GM12878 (cell line): ENCODE measurements around the gene GTF2IRD1. TPM values are rescaled to one million over a fixed set of nuclear protein-coding genes. Genes with fewer than 3 reads are reported as not detected.

Source experiments
- ATAC-seq: fragments of 200-7000 bp; cut with Tn5 transposase; 3 replicates; pipeline ENCODE4 v1.9.1; 2020; ENCODE audit warnings: mild to moderate bottlenecking, moderate library complexity
- BruUV-seq: library from RNA; stranded (reverse); fragments of 400-500 nt; replicated peaks from 2 replicates; lab custom pipeline; 2021; lab: Mats Ljungman, UMichigan
- CTCF ChIA-PET: fragments of 300-600 bp; sonication (Branson Sonifier 250); formaldehyde crosslinking; extraction: SDS; loops from one replicate; lab custom pipeline; 2021; ENCODE audit warnings: inconsistent platforms; lab: Yijun Ruan, JAX
- POLR2A ChIA-PET: fragments of 350-600 bp; formaldehyde crosslinking; extraction: SDS; loops from one replicate; lab custom pipeline; 2021; ENCODE audit warnings: inconsistent platforms; lab: Charles Lee
- RAD21 ChIA-PET: fragments of 300-600 bp; sonication (Branson Sonifier 250); formaldehyde crosslinking; loops from one replicate; lab custom pipeline; 2023; ENCODE audit warnings: antibody characterized with exemption; ENCODE audit not compliant: unreplicated experiment; lab: Charles Lee
- SMC1A ChIA-PET: fragments of 300-600 bp; sonication (Branson Sonifier 250); formaldehyde crosslinking; loops from one replicate; lab custom pipeline; 2023; ENCODE audit not compliant: unreplicated experiment, uncharacterized antibody; lab: Charles Lee
- DNase-seq: peaks from one replicate; pipeline ENCODE4 v3.0.0-alpha.2; 2011; ENCODE audit warnings: low read depth, low spot score
- FAIRE-seq: peaks from 3 replicates; lab custom pipeline; 2011; peaks lifted over from hg19 to GRCh38; lab: Jason Lieb, UNC
- H2AFZ ChIP-seq: 2 replicates; pipeline ENCODE4 v1.6.0; 2011; ENCODE audit warnings: low read depth, low read length, control low read depth; ENCODE audit not compliant: control insufficient read depth
- H3K27ac ChIP-seq: 2 replicates; pipeline ENCODE4 v1.5.1; 2011; ENCODE audit warnings: control low read depth; ENCODE audit not compliant: control insufficient read depth, insufficient read depth
- H3K27me3 ChIP-seq, 2 experiments: replicated peaks in 1 of 2; 2 replicates each; pipeline versions ENCODE4 v1.6.0 to v1.6.1; 2011; ENCODE audit warnings: low read length in 1 of 2; ENCODE audit not compliant: control insufficient read depth in 2 of 2, insufficient read depth in 2 of 2
- H3K36me3 ChIP-seq, 2 experiments: 2 replicates each; pipeline ENCODE4 v1.5.1; 2011; ENCODE audit warnings: low read length in 1 of 2; ENCODE audit not compliant: control insufficient read depth in 2 of 2, insufficient read depth in 2 of 2
- H3K4me1 ChIP-seq: 2 replicates; pipeline ENCODE4 v1.6.1; 2011; ENCODE audit warnings: mild to moderate bottlenecking, low read length, moderate library complexity, mixed read lengths; ENCODE audit not compliant: control insufficient read depth, insufficient read depth
- H3K4me2 ChIP-seq: 2 replicates; pipeline ENCODE4 v1.6.0; 2011; ENCODE audit warnings: control low read depth; ENCODE audit not compliant: control insufficient read depth, insufficient read depth
- H3K4me3 ChIP-seq: fragments of 200-600 bp; sonication (generic); 2 replicates; pipeline ENCODE4 v1.5.1; 2016
- H3K79me2 ChIP-seq: 2 replicates; pipeline ENCODE4 v1.6.0; 2011; ENCODE audit warnings: low read length; ENCODE audit not compliant: control insufficient read depth, insufficient read depth
- H3K9ac ChIP-seq: 2 replicates; pipeline ENCODE4 v1.8.0; 2011; ENCODE audit warnings: low read length, control low read depth, mixed read lengths; ENCODE audit not compliant: control insufficient read depth, insufficient read depth
- H3K9me3 ChIP-seq: replicated peaks from 3 replicates; pipeline ENCODE4 v1.5.1; 2011; ENCODE audit warnings: mild to moderate bottlenecking, low read length; ENCODE audit not compliant: control insufficient read depth, insufficient read depth
- H4K20me1 ChIP-seq: 2 replicates; pipeline ENCODE4 v1.6.0; 2011; ENCODE audit not compliant: control insufficient read depth, insufficient read depth
- ASH2L ChIP-seq: fragments of 300-600, 200-600 bp; sonication (generic); IDR thresholded peaks from 2 replicates; pipeline ENCODE4 v1.6.1; 2017; ENCODE audit warnings: low read depth, mild to moderate bottlenecking, borderline replicate concordance
- CBX3 ChIP-seq: fragments of 200-600 bp; sonication (generic); IDR thresholded peaks from 2 replicates; pipeline ENCODE4 v1.6.1; 2016; ENCODE audit warnings: low read depth, borderline replicate concordance
- ESRRA ChIP-seq: IDR thresholded peaks from 2 replicates; pipeline ENCODE4 v1.6.1; 2012; ENCODE audit warnings: mild to moderate bottlenecking, low read length, improper control_type of control experiment
- FOS ChIP-seq: IDR thresholded peaks from 3 replicates; pipeline ENCODE4 v1.6.1; 2011; ENCODE audit warnings: borderline replicate concordance; ENCODE audit not compliant: insufficient read length; ENCODE audit errors: extremely low read depth
- IKZF1 ChIP-seq: fragments of 450-650 bp; conservative IDR thresholded peaks from 2 replicates; pipeline ENCODE4 v1.6.1; 2017; ENCODE audit warnings: antibody characterized with exemption, mild to moderate bottlenecking
- POLR2A ChIP-seq: IDR thresholded peaks from 2 replicates; pipeline ENCODE4 v1.6.1; 2011; ENCODE audit warnings: low read depth, mild to moderate bottlenecking, low read length
- POU2F2 ChIP-seq: IDR thresholded peaks from 3 replicates; pipeline ENCODE4 v1.6.1; 2011; ENCODE audit warnings: low read depth, mild to moderate bottlenecking, low read length, borderline replicate concordance
- SUPT20H ChIP-seq: IDR thresholded peaks from 2 replicates; pipeline ENCODE4 v1.6.1; 2011; ENCODE audit warnings: low read depth, mild to moderate bottlenecking, low read length, moderate library complexity, borderline replicate concordance; ENCODE audit not compliant: control insufficient read depth
- TAF1 ChIP-seq: IDR thresholded peaks from 2 replicates; pipeline ENCODE4 v1.6.1; 2011; ENCODE audit warnings: mild to moderate bottlenecking, low read depth, low read length, borderline replicate concordance
- ZZZ3 ChIP-seq: IDR thresholded peaks from 2 replicates; pipeline ENCODE4 v1.6.1; 2011; ENCODE audit warnings: low read depth; ENCODE audit not compliant: control insufficient read depth, insufficient read length
- WGBS: methylation state at CpG from one replicate; pipeline ENCODE4 v1.1.6; 2016; ENCODE audit warnings: low lambda C conversion rate; ENCODE audit not compliant: insufficient replicate concordance, insufficient coverage; ENCODE audit errors: missing lambda C conversion rate; 5-methylcytosine and 5-hydroxymethylcytosine counted together
- in situ Hi-C: fragments of 300-500 bp; cut with MboI; formaldehyde crosslinking; loops from 9 replicates; pipeline ENCODE4 v1.14.3; 2018; ENCODE audit warnings: mixed read lengths
- intact Hi-C: fragments of 100-400 bp; cut with micrococcal nuclease; formaldehyde crosslinking; loops from one replicate; pipeline ENCODE4 v1.14.2; 2022; ENCODE audit not compliant: unreplicated experiment
- polyA plus RNA-seq, 11 experiments: library from polyadenylated mRNA; depleted of rRNA in 4 of 11; unstranded in 6 of 11; stranded (reverse) in 5 of 11; fragments of >200 nt; fragmentation: Nextera tagmentation in 4 of 11; fragmentation: Illumina TruSeq in 1 of 11; extraction: Ambion mirVana in 4 of 11; extraction: Trizol in 1 of 11; gene quantifications; 1 replicate in 1 of 11; 2 replicates in 10 of 11; pipeline versions ENCODE4 v1.2.1 to v1.2.3, GENCODE V29; 2011 to 2016; ENCODE audit warnings: inconsistent platforms in 2 of 11, missing spikeins in 2 of 11, low read depth in 1 of 11
- total RNA-seq, 4 experiments: library from RNA; depleted of rRNA in 3 of 4; stranded (reverse); fragments of >200 nt in 3 of 4; fragmentation: Illumina TruSeq in 1 of 4; extraction: Trizol in 1 of 4; gene quantifications; 2 replicates each; pipeline versions ENCODE4 v1.2.1 to v1.2.3, GENCODE V29; 2013 to 2021
- TF ChIP-seq, protein P1 (sequence below), 3 experiments: IDR thresholded peaks in 2 of 3; conservative IDR thresholded peaks in 1 of 3; 2 replicates each; pipeline ENCODE4 v1.5.1; 2011; ENCODE audit warnings: low read depth in 3 of 3, low read length in 3 of 3, mild to moderate bottlenecking in 3 of 3, control low read depth in 2 of 3, moderate library complexity in 2 of 3, inconsistent platforms in 1 of 3, mixed read lengths in 1 of 3; ENCODE audit not compliant: control insufficient read depth in 2 of 3, insufficient read depth in 1 of 3; ENCODE audit errors: extremely low read depth in 1 of 3
- TF ChIP-seq, protein P2 (sequence below): fragments of 450-650 bp; IDR thresholded peaks from 2 replicates; pipeline ENCODE4 v1.6.1; 2018; ENCODE audit warnings: mild to moderate bottlenecking, low read depth, moderate library complexity; ENCODE audit not compliant: partially characterized antibody
- TF ChIP-seq, protein P3 (sequence below): fragments of 450-650 bp; IDR thresholded peaks from 2 replicates; pipeline ENCODE4 v1.6.1; 2016; ENCODE audit warnings: mild to moderate bottlenecking

GTF2IRD1 gene
- total and polyA plus RNA-seq, 10 of the 15 experiments (the other 5 are each of a cell fraction or from before 2014, with no cell fraction given): 0.48 to 3.0 (median 1.3) TPM

DNA sequence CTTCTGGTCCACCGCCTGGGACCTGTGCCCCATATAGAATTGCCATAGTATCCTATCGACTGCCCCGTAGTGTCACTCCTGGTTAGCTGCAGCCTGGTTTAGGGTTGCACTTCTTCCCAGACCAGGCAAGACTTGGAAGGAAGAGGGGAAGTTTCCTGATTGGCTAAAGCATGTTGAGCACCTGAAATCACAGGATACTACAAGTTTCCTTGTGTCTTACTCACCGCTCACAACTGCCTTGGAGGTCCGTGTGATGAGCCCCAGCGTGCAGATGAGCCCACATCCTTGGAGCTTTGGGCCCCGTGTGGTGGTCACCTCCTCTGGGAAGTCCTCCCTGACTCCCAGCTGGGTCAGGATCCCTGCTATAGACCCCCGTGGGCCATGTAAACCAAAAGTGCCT lies 129.9 kb downstream of the GTF2IRD1 start (continued):
- TF ChIP-seq, protein P1, sequence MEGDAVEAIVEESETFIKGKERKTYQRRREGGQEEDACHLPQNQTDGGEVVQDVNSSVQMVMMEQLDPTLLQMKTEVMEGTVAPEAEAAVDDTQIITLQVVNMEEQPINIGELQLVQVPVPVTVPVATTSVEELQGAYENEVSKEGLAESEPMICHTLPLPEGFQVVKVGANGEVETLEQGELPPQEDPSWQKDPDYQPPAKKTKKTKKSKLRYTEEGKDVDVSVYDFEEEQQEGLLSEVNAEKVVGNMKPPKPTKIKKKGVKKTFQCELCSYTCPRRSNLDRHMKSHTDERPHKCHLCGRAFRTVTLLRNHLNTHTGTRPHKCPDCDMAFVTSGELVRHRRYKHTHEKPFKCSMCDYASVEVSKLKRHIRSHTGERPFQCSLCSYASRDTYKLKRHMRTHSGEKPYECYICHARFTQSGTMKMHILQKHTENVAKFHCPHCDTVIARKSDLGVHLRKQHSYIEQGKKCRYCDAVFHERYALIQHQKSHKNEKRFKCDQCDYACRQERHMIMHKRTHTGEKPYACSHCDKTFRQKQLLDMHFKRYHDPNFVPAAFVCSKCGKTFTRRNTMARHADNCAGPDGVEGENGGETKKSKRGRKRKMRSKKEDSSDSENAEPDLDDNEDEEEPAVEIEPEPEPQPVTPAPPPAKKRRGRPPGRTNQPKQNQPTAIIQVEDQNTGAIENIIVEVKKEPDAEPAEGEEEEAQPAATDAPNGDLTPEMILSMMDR (IDR thresholded peaks at IDR 0.05 in 2 of 3, conservative IDR thresholded peaks at IDR 0.05 in 1 of 3; ENCODE audit: control insufficient read depth in 2 of 3, extremely low read depth in 1 of 3, insufficient read depth in 1 of 3, low read depth in 3 of 3, low read length in 3 of 3): no peak
- TF ChIP-seq CBX3 (no peak), POLR2A (no peak), SUPT20H (no peak), ASH2L (no peak)

DNA sequence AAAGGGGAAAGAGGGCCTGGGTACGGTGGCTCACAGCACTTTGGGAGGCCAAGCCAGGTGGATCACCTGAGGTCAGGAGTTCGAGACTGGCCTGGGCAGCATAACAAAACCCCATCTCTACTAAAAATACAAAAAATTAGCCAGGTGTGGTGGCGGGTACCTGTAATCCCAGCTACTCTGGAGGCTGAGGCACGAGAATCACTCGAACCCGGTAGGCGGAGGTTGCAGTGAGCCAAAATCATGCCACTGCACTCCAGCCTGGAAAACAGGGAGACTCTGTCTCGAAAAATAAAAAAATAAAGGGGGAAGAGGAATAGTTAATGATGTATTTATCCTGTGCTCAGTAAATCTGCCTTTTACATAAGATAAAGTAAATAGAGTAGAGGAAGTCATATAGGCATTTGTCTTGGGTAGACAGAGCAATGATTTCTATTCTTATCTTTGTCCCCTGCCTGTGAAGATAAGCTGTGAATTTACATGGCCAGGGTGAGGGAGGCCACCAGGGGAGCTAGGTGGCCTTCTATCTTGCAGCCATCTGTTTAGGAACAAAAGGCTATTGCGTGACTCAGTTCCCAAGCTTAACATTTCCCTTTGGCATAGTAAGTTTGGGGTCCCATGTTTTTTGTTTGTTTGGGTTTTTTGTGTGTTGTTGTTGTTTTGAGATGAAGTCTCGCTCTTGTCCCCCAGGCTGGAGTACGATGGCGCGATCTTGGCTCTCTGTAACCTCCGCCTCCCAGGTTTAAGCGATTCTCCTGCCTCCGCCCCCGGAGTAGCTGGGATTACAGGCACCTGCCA lies 130.7 kb downstream of the GTF2IRD1 start:
- FAIRE-seq (no peak), DNase-seq (no peak)
- 91% methylated on average over 17 of the region's 17 CpGs for WGBS
- H3K9me3 ChIP-seq: no peaks in the 10 kb centered on the region
- H3K27ac ChIP-seq: no peak overlapping the region
- TF ChIP-seq, protein P2, sequence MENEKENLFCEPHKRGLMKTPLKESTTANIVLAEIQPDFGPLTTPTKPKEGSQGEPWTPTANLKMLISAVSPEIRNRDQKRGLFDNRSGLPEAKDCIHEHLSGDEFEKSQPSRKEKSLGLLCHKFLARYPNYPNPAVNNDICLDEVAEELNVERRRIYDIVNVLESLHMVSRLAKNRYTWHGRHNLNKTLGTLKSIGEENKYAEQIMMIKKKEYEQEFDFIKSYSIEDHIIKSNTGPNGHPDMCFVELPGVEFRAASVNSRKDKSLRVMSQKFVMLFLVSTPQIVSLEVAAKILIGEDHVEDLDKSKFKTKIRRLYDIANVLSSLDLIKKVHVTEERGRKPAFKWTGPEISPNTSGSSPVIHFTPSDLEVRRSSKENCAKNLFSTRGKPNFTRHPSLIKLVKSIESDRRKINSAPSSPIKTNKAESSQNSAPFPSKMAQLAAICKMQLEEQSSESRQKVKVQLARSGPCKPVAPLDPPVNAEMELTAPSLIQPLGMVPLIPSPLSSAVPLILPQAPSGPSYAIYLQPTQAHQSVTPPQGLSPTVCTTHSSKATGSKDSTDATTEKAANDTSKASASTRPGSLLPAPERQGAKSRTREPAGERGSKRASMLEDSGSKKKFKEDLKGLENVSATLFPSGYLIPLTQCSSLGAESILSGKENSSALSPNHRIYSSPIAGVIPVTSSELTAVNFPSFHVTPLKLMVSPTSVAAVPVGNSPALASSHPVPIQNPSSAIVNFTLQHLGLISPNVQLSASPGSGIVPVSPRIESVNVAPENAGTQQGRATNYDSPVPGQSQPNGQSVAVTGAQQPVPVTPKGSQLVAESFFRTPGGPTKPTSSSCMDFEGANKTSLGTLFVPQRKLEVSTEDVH: no peak
- no peak for TF ChIP-seq TAF1
- TF ChIP-seq, protein P3, sequence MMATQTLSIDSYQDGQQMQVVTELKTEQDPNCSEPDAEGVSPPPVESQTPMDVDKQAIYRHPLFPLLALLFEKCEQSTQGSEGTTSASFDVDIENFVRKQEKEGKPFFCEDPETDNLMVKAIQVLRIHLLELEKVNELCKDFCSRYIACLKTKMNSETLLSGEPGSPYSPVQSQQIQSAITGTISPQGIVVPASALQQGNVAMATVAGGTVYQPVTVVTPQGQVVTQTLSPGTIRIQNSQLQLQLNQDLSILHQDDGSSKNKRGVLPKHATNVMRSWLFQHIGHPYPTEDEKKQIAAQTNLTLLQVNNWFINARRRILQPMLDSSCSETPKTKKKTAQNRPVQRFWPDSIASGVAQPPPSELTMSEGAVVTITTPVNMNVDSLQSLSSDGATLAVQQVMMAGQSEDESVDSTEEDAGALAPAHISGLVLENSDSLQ: no peak
- TF ChIP-seq ESRRA: no peak
- TF ChIP-seq POU2F2: no peak
- no peak for TF ChIP-seq ZZZ3
- TF ChIP-seq IKZF1: no peak
- TF ChIP-seq FOS: no peak
- TF ChIP-seq, all 136 proteins: peak for 0
- in situ Hi-C loops: no loop called here
- H3K4me3 ChIP-seq: no peak overlapping the region
- H2AFZ ChIP-seq: no peak overlapping the region
- SMC1A ChIA-PET: interaction anchor here (0.9 to 1.2 kb wide), 3 partner anchors 12 to 71 kb away, joined by 3 to 4 read pairs (median 3); no protein-coding TSS in a partner anchor
- BruUV-seq: no TSS peak
- no peak overlapping the region for H3K4me2 ChIP-seq
- RAD21 ChIA-PET: interaction anchor here (1.0 kb wide), 1 partner anchor 71 kb away, joined by 3 read pairs; no protein-coding TSS in a partner anchor
- H3K36me3 ChIP-seq: no peaks in the 10 kb centered on the region
- intact Hi-C loops: no loop called here
- H4K20me1 ChIP-seq: no peaks in the 10 kb centered on the region
- H3K27me3 ChIP-seq: no peaks in the 10 kb centered on the region
- CTCF ChIA-PET: interaction anchor here (1.0 to 1.5 kb wide), 3 partner anchors 18 to 183 kb away, joined by 3 to 8 read pairs (median 4); no protein-coding TSS in a partner anchor
- no peak for ATAC-seq
- POLR2A ChIA-PET: interaction anchor here (0.9 kb wide), 1 partner anchor 79 kb away, joined by 3 read pairs; no protein-coding TSS in a partner anchor
- no peaks in the 10 kb centered on the region for H3K79me2 ChIP-seq
- peaks cover 24% of the 10 kb centered on the region for H3K4me1 ChIP-seq
- H3K9ac ChIP-seq: no peak overlapping the region
